OCI-LY7 (cell line): Measurements from ENCODE around the gene EPHA5. TPM values are rescaled to one million over a fixed set of nuclear protein-coding genes. Genes with fewer than 3 reads are reported as not detected.
"Not testable (repeated sequence)": the region's sequence is repeated elsewhere in the genome, so short reads cannot be mapped to it uniquely, and the experiment has no call there.

ENCODE experiments used
- BruUV-seq: library from RNA; stranded (reverse); fragments of 400-500 nt; replicated peaks from 2 replicates; lab custom pipeline; 2021; lab: Mats Ljungman, UMichigan
- CTCF ChIA-PET: fragments of 300-600 bp; sonication (Branson Sonifier 250); formaldehyde crosslinking; loops from one replicate; lab custom pipeline; 2022; ENCODE audit warnings: antibody characterized with exemption; ENCODE audit not compliant: unreplicated experiment; lab: Charles Lee
- POLR2A ChIA-PET: fragments of 300-600 bp; sonication (Branson Sonifier 250); formaldehyde crosslinking; loops from one replicate; lab custom pipeline; 2022; ENCODE audit warnings: antibody characterized with exemption; lab: Charles Lee
- DNase-seq: peaks from one replicate; pipeline ENCODE4 v3.0.0-alpha.2; 2015; ENCODE audit warnings: low spot score
- H2AFZ ChIP-seq: fragments of 200-600 bp; sonication (generic), shearing (Covaris generic); 2 replicates; pipeline ENCODE4 v1.6.1; 2014; ENCODE audit warnings: mild to moderate bottlenecking, antibody characterized with exemption, low read length, moderate library complexity
- H3K27ac ChIP-seq: fragments of 200-600 bp; sonication (generic); 2 replicates; pipeline ENCODE4 v1.5.1; 2014; ENCODE audit warnings: mixed run types, low read depth, mild to moderate bottlenecking, moderate library complexity, low read length, inconsistent platforms; ENCODE audit not compliant: poor library complexity, severe bottlenecking
- H3K36me3 ChIP-seq: fragments of 200-600 bp; sonication (generic); 2 replicates; pipeline ENCODE4 v1.6.1; 2014; ENCODE audit warnings: mild to moderate bottlenecking, antibody characterized with exemption, low read length, moderate library complexity, mixed read lengths; ENCODE audit not compliant: insufficient read depth
- H3K4me1 ChIP-seq: fragments of 200-600 bp; sonication (generic); 2 replicates; pipeline ENCODE4 v1.5.1; 2014; ENCODE audit warnings: mild to moderate bottlenecking, low read length; ENCODE audit not compliant: insufficient read depth, poor library complexity, severe bottlenecking
- H3K4me2 ChIP-seq: fragments of 200-600 bp; sonication (generic); 2 replicates; pipeline ENCODE4 v1.6.1; 2014; ENCODE audit warnings: mild to moderate bottlenecking, low read length
- H3K4me3 ChIP-seq: fragments of 200-600 bp; sonication (generic); 2 replicates; pipeline ENCODE4 v1.5.1; 2014; ENCODE audit warnings: mild to moderate bottlenecking, low read depth, low read length; ENCODE audit not compliant: poor library complexity, severe bottlenecking
- H3K79me2 ChIP-seq: fragments of 200-600 bp; sonication (generic); 2 replicates; pipeline ENCODE4 v1.6.1; 2016; ENCODE audit warnings: low read depth, mild to moderate bottlenecking, low read length, moderate library complexity, mixed read lengths; ENCODE audit not compliant: insufficient read depth
- H3K9me2 ChIP-seq: fragments of 200-600 bp; sonication (generic); 2 replicates; pipeline ENCODE4 v1.6.1; 2016; ENCODE audit warnings: mild to moderate bottlenecking, low read length, mixed read lengths; ENCODE audit not compliant: insufficient read depth
- H3K9me3 ChIP-seq: fragments of 200-600 bp; sonication (generic); 2 replicates; pipeline ENCODE4 v1.6.1; 2014; ENCODE audit warnings: mild to moderate bottlenecking, mixed run types, low read length, mixed read lengths
- H4K20me1 ChIP-seq: fragments of 200-600 bp; sonication (generic); 2 replicates; pipeline ENCODE4 v1.6.1; 2014; ENCODE audit warnings: mild to moderate bottlenecking, antibody characterized with exemption, low read length, moderate library complexity, mixed read lengths; ENCODE audit not compliant: insufficient read depth
- CTCF ChIP-seq: fragments of 200-600 bp; sonication (generic); conservative IDR thresholded peaks from 2 replicates; pipeline ENCODE4 v1.5.1; 2014; ENCODE audit warnings: mild to moderate bottlenecking, antibody characterized with exemption, low read length, moderate library complexity, mixed read lengths
- EZH2phosphoT487 ChIP-seq: fragments of 200-600 bp; sonication (generic); IDR thresholded peaks from 2 replicates; pipeline ENCODE4 v1.6.1; 2018; ENCODE audit warnings: low read depth, borderline replicate concordance, mild to moderate bottlenecking, mixed run types, antibody characterized with exemption, low read length, moderate library complexity, mixed read lengths
- intact Hi-C: fragments of 100-400 bp; cut with micrococcal nuclease; formaldehyde crosslinking; loops from one replicate; pipeline ENCODE4 v1.10.0; 2022; ENCODE audit not compliant: unreplicated experiment
- total RNA-seq, 2 experiments: library from RNA; depleted of rRNA in 1 of 2; stranded (reverse); fragments of >200 nt in 1 of 2; shearing (Covaris generic) in 1 of 2; gene quantifications; 2 replicates each; pipeline ENCODE4 v1.2.3, GENCODE V29; 2014 to 2022

Gene EPHA5
- total RNA-seq, 2 experiments from 2014 or later = not detected

GRCh38 chr4:65311120-65311519 is 359.2 kb downstream of the EPHA5 start:
- no peaks in the 10 kb centered on the region for H3K9me2 ChIP-seq
- H3K4me1 ChIP-seq = no peaks in the 10 kb centered on the region
- CTCF ChIA-PET = no interaction called here
- no peak for DNase-seq
- no peaks in the 10 kb centered on the region for H3K36me3 ChIP-seq
- no peaks in the 10 kb centered on the region for H3K9me3 ChIP-seq
- H3K79me2 ChIP-seq = no peaks in the 10 kb centered on the region
- no peak overlapping the region for H3K4me3 ChIP-seq
- BruUV-seq = no TSS peak
- H3K4me2 ChIP-seq = no peak overlapping the region
- no peaks in the 10 kb centered on the region for H4K20me1 ChIP-seq
- no peak for TF ChIP-seq EZH2phosphoT487
- TF ChIP-seq CTCF = no peak
- H3K27ac ChIP-seq = no peak overlapping the region
- intact Hi-C loops = no loop called here
- POLR2A ChIA-PET = no interaction called here
- H2AFZ ChIP-seq = no peak overlapping the region

- Histone ChIP-seq H3K9me3 (no peaks in the 10 kb centered on the region), H3K79me2 (no peaks in the 10 kb centered on the region), H4K20me1 (no peaks in the 10 kb centered on the region), H3K9me2 (no peaks in the 10 kb centered on the region), H3K4me2 (no peak overlapping the region), H3K27ac (no peak overlapping the region), H3K4me3 (no peak overlapping the region), H2AFZ (no peak overlapping the region), H3K4me1 (no peaks in the 10 kb centered on the region), H3K36me3 (no peaks in the 10 kb centered on the region)
- no TSS peak for BruUV-seq
- DNase-seq = no peak
- CTCF ChIA-PET = no interaction called here
- POLR2A ChIA-PET = interaction anchor here (0.7 to 0.8 kb wide), 2 partner anchors 42 to 1424 kb away, joined by 3 to 4 read pairs; no protein-coding TSS in a partner anchor
- TF ChIP-seq CTCF (no peak), EZH2phosphoT487 (no peak)
- intact Hi-C loops = no loop called here
Measured at GRCh38 chr4:65310586-65310985, 359.7 kb downstream of the EPHA5 start.

- H3K4me2 ChIP-seq, H3K9me3 ChIP-seq, H3K4me1 ChIP-seq, H3K4me3 ChIP-seq, H3K9me2 ChIP-seq, POLR2A ChIA-PET, BruUV-seq, H3K79me2 ChIP-seq, intact Hi-C loops, DNase-seq, H3K27ac ChIP-seq, H4K20me1 ChIP-seq, H3K36me3 ChIP-seq, H2AFZ ChIP-seq, CTCF ChIA-PET: not testable (repeated sequence)
Measured at GRCh38 chr4:65308626-65309025, 361.7 kb downstream of the EPHA5 start.
